ENCODE data around the gene LRP1-AS.

DNA sequence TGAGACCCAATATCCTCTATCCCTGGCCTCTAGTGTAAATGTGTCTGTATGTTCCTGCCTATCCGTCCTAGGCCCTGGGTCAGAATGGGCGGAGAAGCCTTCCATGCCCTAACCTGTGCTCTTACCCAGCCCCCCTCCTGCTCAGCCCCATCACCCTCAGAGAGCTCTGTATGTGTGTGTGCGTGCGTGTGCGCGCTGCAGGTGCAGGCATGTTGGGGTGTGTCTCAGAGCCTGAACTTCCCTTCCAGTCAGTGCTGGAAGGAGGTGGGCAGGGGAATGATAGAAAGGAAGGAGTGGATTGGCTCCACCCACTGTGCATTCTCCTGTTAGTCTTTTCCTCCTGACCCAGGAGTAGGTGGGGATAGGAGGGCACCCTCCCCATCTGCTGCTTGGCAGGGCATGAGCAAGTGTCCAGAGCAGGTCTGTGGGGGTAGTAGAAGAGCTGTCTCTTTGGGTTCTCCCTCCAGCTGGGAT, 51.3 kb downstream of the LRP1-AS start:
- TF ChIP-seq, protein P1, sequence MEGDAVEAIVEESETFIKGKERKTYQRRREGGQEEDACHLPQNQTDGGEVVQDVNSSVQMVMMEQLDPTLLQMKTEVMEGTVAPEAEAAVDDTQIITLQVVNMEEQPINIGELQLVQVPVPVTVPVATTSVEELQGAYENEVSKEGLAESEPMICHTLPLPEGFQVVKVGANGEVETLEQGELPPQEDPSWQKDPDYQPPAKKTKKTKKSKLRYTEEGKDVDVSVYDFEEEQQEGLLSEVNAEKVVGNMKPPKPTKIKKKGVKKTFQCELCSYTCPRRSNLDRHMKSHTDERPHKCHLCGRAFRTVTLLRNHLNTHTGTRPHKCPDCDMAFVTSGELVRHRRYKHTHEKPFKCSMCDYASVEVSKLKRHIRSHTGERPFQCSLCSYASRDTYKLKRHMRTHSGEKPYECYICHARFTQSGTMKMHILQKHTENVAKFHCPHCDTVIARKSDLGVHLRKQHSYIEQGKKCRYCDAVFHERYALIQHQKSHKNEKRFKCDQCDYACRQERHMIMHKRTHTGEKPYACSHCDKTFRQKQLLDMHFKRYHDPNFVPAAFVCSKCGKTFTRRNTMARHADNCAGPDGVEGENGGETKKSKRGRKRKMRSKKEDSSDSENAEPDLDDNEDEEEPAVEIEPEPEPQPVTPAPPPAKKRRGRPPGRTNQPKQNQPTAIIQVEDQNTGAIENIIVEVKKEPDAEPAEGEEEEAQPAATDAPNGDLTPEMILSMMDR (IDR thresholded peaks at IDR 0.05): no peak
- no peak for TF ChIP-seq POLR2A (IDR thresholded peaks at IDR 0.05)
- TF ChIP-seq POLR2AphosphoS5 (IDR thresholded peaks at IDR 0.05; ENCODE audit: insufficient read depth in 1 of 2, low read depth in 1 of 2): peak; percentile 23 to 73

All from vagina (tissue), 2 donors.